H9 (cell line): ENCODE data around the gene TMEM81. TPM values are rescaled to one million over a fixed set of nuclear protein-coding genes. Genes with fewer than 3 reads are reported as not detected.

Experiments used
- DNase-seq: peaks from one replicate; pipeline ENCODE4 v3.0.0-alpha.2; 2017
- H2AFZ ChIP-seq: one replicate; pipeline ENCODE4 v1.6.1; 2013; ENCODE audit warnings: mild to moderate bottlenecking, low read length, control low read depth, moderate library complexity
- H2AK5ac ChIP-seq: 2 replicates; pipeline ENCODE4 v1.6.1; 2013; ENCODE audit warnings: low read length, control low read depth, mixed read lengths; ENCODE audit not compliant: insufficient read length
- H2BK120ac ChIP-seq: one replicate; pipeline ENCODE4 v1.6.1; 2013; ENCODE audit warnings: low read depth, mild to moderate bottlenecking, low read length, control low read depth, inconsistent platforms; ENCODE audit not compliant: poor library complexity, severe bottlenecking
- H2BK12ac ChIP-seq: 2 replicates; pipeline ENCODE4 v1.6.1; 2013; ENCODE audit warnings: low read length, control low read depth, mixed read lengths, low read depth; ENCODE audit not compliant: insufficient read length
- H2BK15ac ChIP-seq: 2 replicates; pipeline ENCODE4 v1.6.1; 2013; ENCODE audit warnings: low read depth, low read length, control low read depth
- H2BK20ac ChIP-seq: one replicate; pipeline ENCODE4 v1.6.1; 2013; ENCODE audit warnings: low read depth, mild to moderate bottlenecking, low read length, control low read depth, inconsistent platforms; ENCODE audit not compliant: poor library complexity, severe bottlenecking
- H2BK5ac ChIP-seq: 2 replicates; pipeline ENCODE4 v1.6.1; 2013; ENCODE audit warnings: low read length, control low read depth, mixed read lengths; ENCODE audit not compliant: insufficient read length
- H3K14ac ChIP-seq: 2 replicates; pipeline ENCODE4 v1.6.1; 2013; ENCODE audit warnings: low read length, control low read depth; ENCODE audit not compliant: insufficient read depth
- H3K18ac ChIP-seq: 2 replicates; pipeline ENCODE4 v1.6.1; 2013; ENCODE audit warnings: low read depth, mild to moderate bottlenecking, mixed read lengths, low read length, control low read depth; ENCODE audit not compliant: insufficient read length
- H3K23ac ChIP-seq: 2 replicates; pipeline ENCODE4 v1.6.1; 2013; ENCODE audit warnings: low read length, control low read depth, mixed read lengths, low read depth; ENCODE audit not compliant: insufficient read length
- H3K23me2 ChIP-seq: 2 replicates; pipeline ENCODE4 v1.6.1; 2013; ENCODE audit warnings: low read depth, mild to moderate bottlenecking, mixed read lengths, low read length, control low read depth; ENCODE audit not compliant: insufficient read length, poor library complexity, severe bottlenecking
- H3K27ac ChIP-seq: 2 replicates; pipeline ENCODE4 v1.5.1; 2013; ENCODE audit warnings: low read length, control low read depth, mixed read lengths, low read depth; ENCODE audit not compliant: insufficient read length
- H3K27me3 ChIP-seq: 2 replicates; pipeline ENCODE4 v1.6.1; 2013; ENCODE audit warnings: low read length, control low read depth, inconsistent platforms; ENCODE audit not compliant: insufficient read depth
- H3K4ac ChIP-seq: 2 replicates; pipeline ENCODE4 v1.6.1; 2013; ENCODE audit warnings: low read depth, mild to moderate bottlenecking, control low read depth, inconsistent platforms, low read length, moderate library complexity
- H3K4me1 ChIP-seq: 2 replicates; pipeline ENCODE4 v1.6.1; 2013; ENCODE audit warnings: low read length, control low read depth, inconsistent platforms; ENCODE audit not compliant: insufficient read depth
- H3K4me2 ChIP-seq: 2 replicates; pipeline ENCODE4 v1.6.1; 2013; ENCODE audit warnings: low read length, control low read depth, mixed read lengths; ENCODE audit not compliant: insufficient read length, insufficient read depth
- H3K56ac ChIP-seq: 2 replicates; pipeline ENCODE4 v1.6.1; 2013; ENCODE audit warnings: low read depth, mild to moderate bottlenecking, mixed read lengths, low read length, control low read depth; ENCODE audit not compliant: insufficient read length
- H3K79me1 ChIP-seq: 2 replicates; pipeline ENCODE4 v1.6.1; 2013; ENCODE audit warnings: low read depth, mild to moderate bottlenecking, moderate library complexity, low read length, control low read depth, inconsistent platforms; ENCODE audit not compliant: insufficient read depth, poor library complexity, severe bottlenecking
- H3K79me2 ChIP-seq: 2 replicates; pipeline ENCODE4 v1.6.1; 2013; ENCODE audit warnings: low read length, control low read depth, inconsistent platforms; ENCODE audit not compliant: insufficient read depth
- H3K9ac ChIP-seq: 2 replicates; pipeline ENCODE4 v1.6.1; 2013; ENCODE audit warnings: low read length, control low read depth, mixed read lengths; ENCODE audit not compliant: insufficient read length; ENCODE audit errors: extremely low read depth
- H3K9me3 ChIP-seq: one replicate; pipeline ENCODE4 v1.6.1; 2013; ENCODE audit warnings: low read depth, low read length, inconsistent platforms; ENCODE audit not compliant: control insufficient read depth
- H3T11ph ChIP-seq: one replicate; pipeline ENCODE4 v1.6.1; 2013; ENCODE audit warnings: mild to moderate bottlenecking, low read length, control low read depth, inconsistent platforms
- H4K20me1 ChIP-seq: one replicate; pipeline ENCODE4 v1.6.1; 2013; ENCODE audit not compliant: control insufficient read depth, insufficient read length, insufficient read depth
- H4K5ac ChIP-seq: 2 replicates; pipeline ENCODE4 v1.6.1; 2013; ENCODE audit warnings: low read depth, mild to moderate bottlenecking, mixed read lengths, low read length, control low read depth; ENCODE audit not compliant: insufficient read length
- H4K8ac ChIP-seq: replicated peaks from 2 replicates; pipeline ENCODE4 v1.6.1; 2013; ENCODE audit warnings: low read length, control low read depth, mixed read lengths, low read depth; ENCODE audit not compliant: insufficient read length
- H4K91ac ChIP-seq: 2 replicates; pipeline ENCODE4 v1.6.1; 2013; ENCODE audit warnings: low read depth, mild to moderate bottlenecking, moderate library complexity, mixed read lengths, low read length, control low read depth; ENCODE audit not compliant: insufficient read length
- H3K27ac Mint-ChIP-seq, 3 experiments: 2 replicates in 2 of 3; 3 replicates in 1 of 3; pipeline ENCODE4 v1.8.0; 2020 to 2021; ENCODE audit warnings: mixed read lengths in 3 of 3, mild to moderate bottlenecking in 1 of 3, moderate library complexity in 1 of 3
- H3K27me3 Mint-ChIP-seq: 2 replicates; pipeline ENCODE4 v1.8.0; 2021; ENCODE audit warnings: low read depth, mild to moderate bottlenecking, moderate library complexity, mixed read lengths
- H3K36me3 Mint-ChIP-seq, 3 experiments: 2 replicates in 2 of 3; 3 replicates in 1 of 3; pipeline ENCODE4 v1.8.0; 2020 to 2021; ENCODE audit warnings: low read depth in 3 of 3, mixed read lengths in 3 of 3; ENCODE audit not compliant: insufficient read depth in 1 of 3
- H3K4me1 Mint-ChIP-seq, 2 experiments: 2 replicates each; pipeline ENCODE4 v1.8.0; 2020; ENCODE audit warnings: mixed read lengths in 2 of 2
- H3K4me3 Mint-ChIP-seq, 2 experiments: 2 replicates in 1 of 2; 3 replicates in 1 of 2; pipeline ENCODE4 v1.8.0; 2020 to 2021; ENCODE audit warnings: mild to moderate bottlenecking in 2 of 2, mixed read lengths in 2 of 2, moderate library complexity in 1 of 2
- H3K9me3 Mint-ChIP-seq, 2 experiments: 2 replicates in 1 of 2; 3 replicates in 1 of 2; pipeline ENCODE4 v1.8.0; 2020; ENCODE audit warnings: mild to moderate bottlenecking in 2 of 2, mixed read lengths in 2 of 2, moderate library complexity in 1 of 2
- CTCF ChIP-seq: fragments of 200-600 bp; sonication (generic); conservative IDR thresholded peaks from 3 replicates; pipeline ENCODE4 v1.8.0; 2021; ENCODE audit warnings: antibody characterized with exemption, mild to moderate bottlenecking
- WGBS: extraction: QIAGEN DNeasy Blood & Tissue Kit; methylation state at CpG from one replicate; pipeline ENCODE4 v1.1.7; 2013; ENCODE audit warnings: missing lambda C conversion rate, low lambda C conversion rate, mixed read lengths; ENCODE audit not compliant: insufficient read length; ENCODE audit errors: extremely low coverage; 5-methylcytosine and 5-hydroxymethylcytosine counted together
- total RNA-seq: library from RNA; stranded (reverse); gene quantifications from 2 replicates; pipeline ENCODE4 v1.2.1, GENCODE V29; 2021

The TMEM81 gene
- total RNA-seq, 1 experiment from 2014 or later = 3.0 TPM

GRCh38 chr1:205071801-205072200 is 12.5 kb downstream of the TMEM81 start:
- Mint-ChIP-seq H3K4me1 (no peaks in the 10 kb centered on the region; a peak in 2 of 4 replicates), H3K27ac (0 out of 7 replicates have a peak overlapping the region, but pooled peaks of 1 of the 3 experiments have one; percentile 35), H3K9me3 (no peaks in the 10 kb centered on the region), H3K36me3 (no peaks in the 10 kb centered on the region), H3K27me3 (no peaks in the 10 kb centered on the region; the same call in 1 of the 2 replicates), H3K4me3 (no peak overlapping the region)
- Histone ChIP-seq H3K56ac (no peak overlapping the region), H3K18ac (no peak overlapping the region), H3K4me1 (no peaks in the 10 kb centered on the region), H3T11ph (no peak overlapping the region), H3K9ac (no peak overlapping the region), H2AK5ac (no peak overlapping the region), H2BK120ac (no peak overlapping the region), H2BK5ac (no peak overlapping the region), H2BK12ac (no peak overlapping the region), H3K23me2 (peaks cover 2% of the 10 kb centered on the region), H3K79me1 (no peaks in the 10 kb centered on the region), H3K9me3 (no peaks in the 10 kb centered on the region), H4K5ac (no peak overlapping the region), H4K20me1 (no peaks in the 10 kb centered on the region), H2BK20ac (no peak overlapping the region), H2AFZ (no peak overlapping the region), H3K27me3 (no peaks in the 10 kb centered on the region), H4K8ac (no peak overlapping the region), H3K4me2 (no peak overlapping the region), H3K14ac (no peak overlapping the region), H3K4ac (no peak overlapping the region), H3K79me2 (no peaks in the 10 kb centered on the region), H3K27ac (no peak overlapping the region), H4K91ac (no peak overlapping the region), H2BK15ac (no peak overlapping the region), H3K23ac (no peak overlapping the region)
- no CpG with 5 or more reads among the region's 12 CpGs for WGBS
- TF ChIP-seq CTCF = no peak
- DNase-seq = no peak
